Breast epithelium (tissue), 4 donors: Measurements from ENCODE around the gene PCBP4. TPM values are rescaled to one million over a fixed set of nuclear protein-coding genes. Genes with fewer than 3 reads are reported as not detected.

Experiments used
- DNase-seq, 2 donors: peaks; one replicate each; pipeline ENCODE4 v3.0.0-alpha.2; 2019; ENCODE audit warnings: low spot score in 2 of 2
- H3K27ac ChIP-seq, 2 donors: fragments of 200-600 bp; sonication (generic) in 1 of 2; one replicate each; pipeline ENCODE4 v1.5.1; 2016 to 2019; ENCODE audit warnings: mild to moderate bottlenecking in 1 of 2
- H3K27me3 ChIP-seq, 2 donors: fragments of 200-600 bp; sonication (generic) in 1 of 2; one replicate each; pipeline versions ENCODE4 v1.5.1 to v1.6.0; 2017 to 2019; ENCODE audit warnings: control low read depth in 1 of 2, mild to moderate bottlenecking in 1 of 2
- H3K36me3 ChIP-seq: fragments of 200-600 bp; one replicate; pipeline ENCODE4 v1.5.1; 2019
- H3K4me1 ChIP-seq, 2 donors: fragments of 200-600 bp; sonication (generic); one replicate each; pipeline ENCODE4 v1.5.1; 2016 to 2019; ENCODE audit warnings: control low read depth in 1 of 2
- H3K4me3 ChIP-seq, 3 donors: fragments of 200-600 bp; sonication (generic); 1 replicate in 2 of 3; 2 replicates in 1 of 3; pipeline ENCODE4 v1.5.1; 2016 to 2019; ENCODE audit warnings: mild to moderate bottlenecking in 3 of 3, moderate library complexity in 2 of 3
- H3K9me3 ChIP-seq, 2 donors: fragments of 200-600 bp; sonication (generic) in 1 of 2; one replicate each; pipeline ENCODE4 v1.5.1; 2016 to 2019; ENCODE audit warnings: control low read depth in 1 of 2
- POLR2A ChIP-seq: fragments of 450-650 bp; IDR thresholded peaks from one replicate; pipeline ENCODE4 v1.6.1; 2016; ENCODE audit warnings: antibody characterized with exemption, mild to moderate bottlenecking, moderate library complexity
- POLR2AphosphoS5 ChIP-seq, 3 donors: sonication (generic); formaldehyde crosslinking; IDR thresholded peaks; one replicate each; pipeline ENCODE4 v1.6.1; 2017; ENCODE audit warnings: antibody characterized with exemption in 3 of 3
- intact Hi-C: fragments of 100-400 bp; cut with DNase I; formaldehyde crosslinking; loops from one replicate; pipeline ENCODE4 v1.15.1; 2023; ENCODE audit warnings: low total_unique reads
- total RNA-seq, 3 donors: library from RNA; depleted of rRNA; stranded (reverse); fragments of >200 nt; gene quantifications; one replicate each; pipeline ENCODE4 v1.1.0, GENCODE V29; 2016
- TF ChIP-seq, protein P1 (sequence below), 3 donors: fragments of 450-650 bp; IDR thresholded peaks; one replicate each; pipeline ENCODE4 v1.5.1; 2016 to 2017; ENCODE audit warnings: antibody characterized with exemption in 3 of 3, mild to moderate bottlenecking in 3 of 3, moderate library complexity in 3 of 3

Gene PCBP4
- total RNA-seq, 3 donors from 2014 or later: 36.2 to 51.8 (median 51.2) TPM

DNA sequence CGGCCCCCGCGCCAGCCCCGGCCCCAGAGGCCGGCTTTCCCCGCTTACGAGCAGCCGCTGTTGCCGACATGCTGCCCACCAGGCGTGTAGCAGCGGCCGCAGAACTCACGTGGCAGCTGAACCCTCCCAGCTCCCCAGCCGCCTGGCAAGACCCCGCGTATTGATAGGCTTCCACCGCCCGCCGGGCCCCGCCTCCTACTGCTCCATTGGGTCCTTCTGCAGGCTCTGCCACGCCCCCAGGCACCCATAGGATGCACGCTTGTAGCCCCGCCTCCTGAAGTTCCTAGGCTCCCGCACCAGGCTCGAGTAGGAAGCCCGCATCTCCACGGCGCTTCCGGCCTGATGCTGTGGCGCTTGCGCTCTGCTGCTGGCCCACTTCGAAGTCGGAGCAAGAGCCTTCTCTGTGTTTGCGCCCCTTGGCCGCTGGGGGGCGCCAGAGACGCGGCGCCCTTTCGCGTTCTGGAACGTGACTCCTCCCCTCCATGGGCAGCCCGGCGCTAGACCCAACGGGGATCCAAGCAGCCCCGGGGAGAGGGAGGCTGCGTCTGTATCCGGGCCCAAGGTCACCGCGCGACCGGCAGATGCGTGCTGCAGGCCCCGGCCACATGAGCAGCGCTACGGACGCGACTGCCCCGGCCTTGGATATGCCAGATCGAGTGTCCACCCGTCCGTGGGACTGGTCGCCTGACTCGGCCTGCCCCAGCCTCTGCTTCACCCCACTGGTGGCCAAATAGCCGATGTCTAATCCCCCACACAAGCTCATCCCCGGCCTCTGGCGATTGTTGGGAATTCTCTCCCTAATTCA is 25.3 kb downstream of the PCBP4 start, which contains the start of the genes PARP3 and RRP9:
TSS of gene PARP3 (plus strand) at position 566 of the 805 bp plus-strand sequence. CDS start 993 bp downstream, outside the sequence.
TSS of gene RRP9 (minus strand) at position 107 of the 805 bp plus-strand sequence. CDS start at position 70, 37 bp downstream.
- Histone ChIP-seq H3K4me1 (peaks cover 7 to 18% of the 10 kb centered on the region in 2 donors), H3K27ac (peak within 1 kb of the TSS; percentile 96 to 98), H3K27me3 (no peaks in the 10 kb centered on the region), H3K4me3 (peak within 1 kb of the TSS; percentile 77 to 94 (median 77)), H3K36me3 (no peaks in the 10 kb centered on the region), H3K9me3 (no peaks in the 10 kb centered on the region)
- TF ChIP-seq, protein P1, sequence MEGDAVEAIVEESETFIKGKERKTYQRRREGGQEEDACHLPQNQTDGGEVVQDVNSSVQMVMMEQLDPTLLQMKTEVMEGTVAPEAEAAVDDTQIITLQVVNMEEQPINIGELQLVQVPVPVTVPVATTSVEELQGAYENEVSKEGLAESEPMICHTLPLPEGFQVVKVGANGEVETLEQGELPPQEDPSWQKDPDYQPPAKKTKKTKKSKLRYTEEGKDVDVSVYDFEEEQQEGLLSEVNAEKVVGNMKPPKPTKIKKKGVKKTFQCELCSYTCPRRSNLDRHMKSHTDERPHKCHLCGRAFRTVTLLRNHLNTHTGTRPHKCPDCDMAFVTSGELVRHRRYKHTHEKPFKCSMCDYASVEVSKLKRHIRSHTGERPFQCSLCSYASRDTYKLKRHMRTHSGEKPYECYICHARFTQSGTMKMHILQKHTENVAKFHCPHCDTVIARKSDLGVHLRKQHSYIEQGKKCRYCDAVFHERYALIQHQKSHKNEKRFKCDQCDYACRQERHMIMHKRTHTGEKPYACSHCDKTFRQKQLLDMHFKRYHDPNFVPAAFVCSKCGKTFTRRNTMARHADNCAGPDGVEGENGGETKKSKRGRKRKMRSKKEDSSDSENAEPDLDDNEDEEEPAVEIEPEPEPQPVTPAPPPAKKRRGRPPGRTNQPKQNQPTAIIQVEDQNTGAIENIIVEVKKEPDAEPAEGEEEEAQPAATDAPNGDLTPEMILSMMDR (IDR thresholded peaks at IDR 0.05): peak; percentile 99 to 100 (median 99)
- TF ChIP-seq POLR2A: peak; percentile 42
- peak; percentile 73 to 79 (median 75) for TF ChIP-seq POLR2AphosphoS5 (IDR thresholded peaks at IDR 0.05)
- intact Hi-C loops: loop anchor here (2.0 kb wide), 1 partner anchor 33 kb away; the partner anchor contains the start of genes ABHD14A and ABHD14B
- DNase-seq: peak; percentile 100

DNA sequence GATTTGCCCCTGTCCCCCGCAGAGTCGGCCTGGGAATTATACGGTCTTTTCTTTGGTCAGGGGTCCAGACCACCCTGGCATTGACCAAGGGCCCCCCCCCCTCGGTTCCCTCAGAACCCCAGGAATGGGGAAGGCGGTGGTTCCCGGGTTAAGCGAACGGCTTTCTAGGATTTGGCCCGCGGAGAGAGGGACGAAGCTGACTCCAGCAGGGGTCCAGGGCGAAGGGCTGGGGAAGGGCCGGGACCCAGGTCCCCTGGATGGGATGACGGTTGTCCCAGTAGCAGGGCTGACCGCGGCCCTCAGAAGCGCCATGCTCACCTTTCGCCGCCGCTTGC is 25.8 kb downstream of the PCBP4 start:
- peak overlapping the region; percentile 96 to 98 for H3K27ac ChIP-seq
- peak overlapping the region; percentile 77 to 94 (median 77) for H3K4me3 ChIP-seq
- no peaks in the 10 kb centered on the region for H3K36me3 ChIP-seq
- no peaks in the 10 kb centered on the region for H3K27me3 ChIP-seq
- intact Hi-C loops: no loop called here
- H3K4me1 ChIP-seq: peaks cover 7 to 18% of the 10 kb centered on the region in 2 donors
- no peaks in the 10 kb centered on the region for H3K9me3 ChIP-seq
- no peak for DNase-seq
- TF ChIP-seq POLR2A: no peak
- TF ChIP-seq POLR2AphosphoS5 (IDR thresholded peaks at IDR 0.05): no peak
- TF ChIP-seq, protein P1 (IDR thresholded peaks at IDR 0.05): no peak

DNA sequence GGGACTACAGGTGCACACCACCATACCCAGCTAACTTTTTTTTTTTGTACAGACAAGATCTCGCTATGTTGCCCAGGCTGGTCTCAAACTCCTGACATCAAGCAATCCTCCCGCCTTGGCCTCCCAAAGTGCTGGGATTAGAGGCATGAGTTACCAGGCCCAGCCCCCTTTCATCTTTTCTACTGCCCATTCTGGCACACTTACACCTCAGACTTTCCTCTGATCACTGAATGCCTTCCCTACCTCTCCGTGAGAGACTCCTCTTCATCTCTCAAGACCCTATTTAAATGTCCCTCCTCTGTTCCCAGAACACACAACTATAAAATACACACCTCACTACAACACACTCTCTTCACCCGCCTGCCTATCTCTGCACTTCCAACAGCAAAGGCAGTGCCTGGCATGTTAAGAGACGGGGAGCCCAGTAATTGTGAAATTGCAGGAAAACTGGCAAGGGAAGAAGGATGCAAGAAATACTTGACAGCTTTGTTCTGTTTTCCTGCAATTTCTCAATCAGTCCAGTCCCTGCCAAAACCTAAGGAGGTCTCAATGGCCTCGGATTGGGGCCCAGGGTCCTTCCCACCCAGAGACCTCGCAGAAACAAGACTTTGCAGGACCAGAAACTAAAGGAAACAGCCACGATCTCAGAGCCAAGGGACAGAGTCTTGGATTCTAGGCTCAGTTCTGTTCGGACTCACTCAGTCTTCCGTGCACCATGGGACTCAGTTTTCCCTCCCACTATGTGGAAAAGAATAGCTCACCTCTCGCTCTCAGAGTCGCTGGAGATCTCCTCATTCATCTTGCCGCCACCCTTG is 26.4 kb downstream of the PCBP4 start:
- intact Hi-C loops: no loop called here
- no peak for TF ChIP-seq POLR2AphosphoS5 (IDR thresholded peaks at IDR 0.05)
- TF ChIP-seq POLR2A: peak; percentile 17
- TF ChIP-seq, protein P1 (IDR thresholded peaks at IDR 0.05): no peak
- H3K27ac ChIP-seq: peak overlapping the region; percentile 96 to 98
- no peaks in the 10 kb centered on the region for H3K27me3 ChIP-seq
- H3K36me3 ChIP-seq: no peaks in the 10 kb centered on the region
- no peak for DNase-seq
- H3K9me3 ChIP-seq: no peaks in the 10 kb centered on the region
- H3K4me1 ChIP-seq: peaks cover 7 to 18% of the 10 kb centered on the region in 2 donors
- H3K4me3 ChIP-seq: peak overlapping the region; percentile 77 to 94 (median 77)

DNA sequence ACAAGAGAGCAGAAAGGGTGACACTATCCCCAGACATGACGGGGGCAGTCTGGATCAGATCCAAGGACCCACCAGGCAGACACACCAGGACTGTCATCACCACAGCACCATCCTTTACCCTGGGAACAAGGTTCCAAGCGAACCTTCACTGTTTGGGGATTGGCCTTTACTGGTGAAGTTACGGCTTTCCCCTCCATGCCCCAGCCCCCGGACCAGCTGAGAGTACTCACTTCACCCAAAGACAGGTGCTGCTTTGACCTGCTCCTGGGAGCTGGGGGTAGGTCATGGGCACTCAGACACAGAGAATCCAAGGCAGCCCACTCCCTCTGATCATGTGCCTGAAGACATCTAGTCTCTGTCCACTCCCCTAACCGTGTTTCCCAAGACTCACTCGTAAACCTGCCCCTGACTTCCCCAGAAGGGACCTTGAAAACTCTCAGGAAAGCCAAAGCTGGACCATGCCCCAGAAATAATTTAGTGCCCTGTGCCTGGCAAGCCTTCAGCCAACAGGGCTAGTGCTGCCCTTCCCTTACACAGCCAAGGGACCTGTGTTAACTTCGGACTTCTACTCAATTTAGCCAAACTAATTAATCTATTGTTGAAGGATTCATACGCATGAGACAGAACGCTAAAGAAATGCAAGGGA is 28.4 kb downstream of the PCBP4 start:
- Histone ChIP-seq H3K27ac (no peak overlapping the region), H3K4me3 (no peak overlapping the region), H3K4me1 (peaks cover 7 to 18% of the 10 kb centered on the region in 2 donors), H3K36me3 (no peaks in the 10 kb centered on the region), H3K27me3 (no peaks in the 10 kb centered on the region), H3K9me3 (no peaks in the 10 kb centered on the region)
- intact Hi-C loops: no loop called here
- DNase-seq: no peak
- TF ChIP-seq POLR2A: no peak
- no peak for TF ChIP-seq POLR2AphosphoS5 (IDR thresholded peaks at IDR 0.05)
- TF ChIP-seq, protein P1 (IDR thresholded peaks at IDR 0.05): no peak
